Tibial artery (tissue), 4 donors: Measurements from ENCODE around the gene CHMP1A.

Experiments used
- DNase-seq, 2 donors: peaks; one replicate each; pipeline ENCODE4 v3.0.0-alpha.2; 2019
- H3K27ac ChIP-seq, 2 donors: fragments of 200-600 bp; sonication (generic) in 1 of 2; 1 replicate in 1 of 2; 2 replicates in 1 of 2; pipeline ENCODE4 v1.5.1; 2018 to 2019; ENCODE audit warnings: mild to moderate bottlenecking in 1 of 2
- H3K27me3 ChIP-seq, 2 donors: fragments of 200-600 bp; sonication (generic) in 1 of 2; one replicate each; pipeline versions ENCODE4 v1.5.1 to v1.6.0; 2016 to 2019
- H3K36me3 ChIP-seq, 3 donors: fragments of 200-600 bp; sonication (generic) in 2 of 3; one replicate each; pipeline ENCODE4 v1.5.1; 2016 to 2019; ENCODE audit warnings: mild to moderate bottlenecking in 2 of 3
- H3K4me1 ChIP-seq, 4 donors: fragments of 200-600 bp; sonication (generic) in 2 of 4; 1 replicate in 3 of 4; 2 replicates in 1 of 4; pipeline ENCODE4 v1.5.1; 2016 to 2019
- H3K4me3 ChIP-seq, 2 donors: fragments of 200-600 bp; sonication (generic) in 1 of 2; 1 replicate in 1 of 2; 2 replicates in 1 of 2; pipeline ENCODE4 v1.5.1; 2018 to 2019; ENCODE audit warnings: mild to moderate bottlenecking in 2 of 2
- H3K9me3 ChIP-seq, 3 donors: fragments of 200-600 bp; sonication (generic) in 1 of 3; one replicate each; pipeline ENCODE4 v1.5.1; 2016 to 2019
- CTCF ChIP-seq, 2 experiments: fragments of 200-600 bp in 1 of 2; fragments of 450-650 bp in 1 of 2; IDR thresholded peaks; one replicate each; pipeline ENCODE4 v1.5.1; 2017 to 2019; ENCODE audit warnings: antibody characterized with exemption in 2 of 2, mild to moderate bottlenecking in 1 of 2, moderate library complexity in 1 of 2
- intact Hi-C: fragments of 100-400 bp; cut with DNase I; formaldehyde crosslinking; loops from one replicate; pipeline ENCODE4 v1.15.0; 2023; ENCODE audit warnings: low total_unique reads

The CHMP1A gene

DNA sequence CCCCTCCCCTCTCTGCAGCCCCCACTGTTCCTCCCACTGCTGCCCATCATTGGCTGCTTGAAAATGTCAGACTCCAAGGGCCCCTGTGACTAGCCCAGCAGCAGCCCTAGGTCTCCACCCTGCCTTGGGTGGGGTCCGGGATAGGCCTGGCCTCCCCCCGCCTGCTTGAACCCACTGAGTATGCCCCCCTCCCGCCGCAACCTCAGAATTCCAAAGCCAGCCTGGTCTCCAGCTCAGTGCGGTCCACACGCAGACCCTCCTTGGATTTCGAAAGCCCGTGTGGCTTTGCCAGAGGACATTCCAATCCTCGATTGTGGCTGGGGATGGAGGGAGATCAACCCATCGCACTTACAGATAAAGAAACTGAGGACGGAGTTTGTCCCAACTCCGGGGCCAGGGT, 37.7 kb downstream of the CHMP1A start:
- Histone ChIP-seq H3K9me3 (no peaks in the 10 kb centered on the region), H3K36me3 (no peaks in the 10 kb centered on the region), H3K27me3 (peaks cover 0 to 62% of the 10 kb centered on the region in 2 donors), H3K4me1 (no peaks in the 10 kb centered on the region), H3K4me3 (no peak overlapping the region), H3K27ac (no peak overlapping the region)
- no peak for DNase-seq
- intact Hi-C loops, result no loop called here
- no peak for TF ChIP-seq CTCF (IDR thresholded peaks at IDR 0.05)

GRCh38 chr16:89618109-89618998, 39.2 kb downstream of the CHMP1A start:
- H3K9me3 ChIP-seq, result no peaks in the 10 kb centered on the region
- DNase-seq, result no peak
- H3K36me3 ChIP-seq, result no peaks in the 10 kb centered on the region
- no peak overlapping the region for H3K27ac ChIP-seq
- no peaks in the 10 kb centered on the region for H3K4me1 ChIP-seq
- intact Hi-C loops, result no loop called here
- H3K27me3 ChIP-seq, result peaks cover 0 to 74% of the 10 kb centered on the region in 2 donors
- TF ChIP-seq CTCF (IDR thresholded peaks at IDR 0.05), result no peak
- no peak overlapping the region for H3K4me3 ChIP-seq

- Histone ChIP-seq H3K27ac (no peak overlapping the region), H3K4me3 (no peak overlapping the region), H3K27me3 (peaks cover 0 to 75% of the 10 kb centered on the region in 2 donors), H3K9me3 (no peaks in the 10 kb centered on the region), H3K36me3 (no peaks in the 10 kb centered on the region), H3K4me1 (no peaks in the 10 kb centered on the region)
- no peak for TF ChIP-seq CTCF (IDR thresholded peaks at IDR 0.05)
- intact Hi-C loops, result no loop called here
- DNase-seq, result no peak
Measured at GRCh38 chr16:89617036-89617435, 40.5 kb downstream of the CHMP1A start.

GRCh38 chr16:89616623-89617022, 40.9 kb downstream of the CHMP1A start:
- Histone ChIP-seq H3K36me3 (no peaks in the 10 kb centered on the region), H3K27ac (no peak overlapping the region), H3K4me1 (no peaks in the 10 kb centered on the region), H3K4me3 (no peak overlapping the region), H3K27me3 (peaks cover 0 to 72% of the 10 kb centered on the region in 2 donors), H3K9me3 (no peaks in the 10 kb centered on the region)
- DNase-seq, result no peak
- intact Hi-C loops, result no loop called here
- no peak for TF ChIP-seq CTCF (IDR thresholded peaks at IDR 0.05)

DNA sequence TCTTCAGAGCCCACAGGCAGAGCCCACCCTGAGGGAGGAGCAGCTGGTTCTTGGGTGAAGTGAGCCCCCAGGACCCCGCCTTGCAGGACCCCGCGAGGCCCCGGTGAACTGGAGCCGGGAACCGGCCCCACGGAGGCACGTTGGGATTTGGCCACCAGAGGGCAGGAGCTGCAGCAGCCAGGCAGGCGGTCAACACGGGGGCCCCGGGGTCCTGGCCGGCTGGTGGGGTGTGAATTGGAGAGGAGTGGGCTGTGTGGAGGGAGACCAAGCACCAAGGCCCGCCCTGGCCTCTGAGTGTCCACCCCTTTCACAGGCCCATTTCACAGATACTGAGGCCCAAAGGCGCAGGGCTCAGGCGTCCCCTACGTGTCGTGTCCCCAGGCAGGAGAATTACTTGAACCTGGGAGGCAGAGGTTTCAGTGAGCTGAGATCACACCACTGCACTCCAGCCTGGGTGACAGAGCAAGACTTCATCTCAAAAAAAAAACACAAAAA, 41.9 kb downstream of the CHMP1A start:
- intact Hi-C loops, result no loop called here
- DNase-seq, result no peak
- H3K9me3 ChIP-seq, result no peaks in the 10 kb centered on the region
- no peak for TF ChIP-seq CTCF (IDR thresholded peaks at IDR 0.05)
- no peaks in the 10 kb centered on the region for H3K4me1 ChIP-seq
- H3K4me3 ChIP-seq, result no peak overlapping the region
- no peak overlapping the region for H3K27ac ChIP-seq
- H3K36me3 ChIP-seq, result no peaks in the 10 kb centered on the region
- peaks cover 0 to 64% of the 10 kb centered on the region in 2 donors for H3K27me3 ChIP-seq
